ENCODE results near the gene ZFYVE9.
"Not testable (repeated sequence)": the region's sequence is repeated elsewhere in the genome, so short reads cannot be mapped to it uniquely, and the experiment has no call there.

DNA sequence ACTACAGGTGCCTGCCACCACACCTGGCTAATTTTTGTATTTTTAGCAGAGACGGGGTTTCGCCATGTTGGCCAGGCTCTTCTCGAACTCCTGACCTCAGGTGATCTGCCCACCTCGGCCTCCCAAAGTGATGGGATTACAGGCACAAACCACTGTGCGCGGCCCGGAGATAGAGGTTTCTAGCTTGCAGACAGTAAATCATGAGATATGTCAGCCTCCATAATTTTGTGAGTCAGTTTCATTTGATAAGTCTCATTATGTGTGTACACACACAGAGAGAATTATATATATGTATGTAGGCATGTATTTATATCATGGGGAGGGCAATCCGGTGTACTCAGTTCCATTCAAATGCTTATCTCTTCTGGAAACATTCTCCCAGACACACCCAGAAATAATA lies 64.8 kb downstream of the ZFYVE9 start:
- TF ChIP-seq CTCF, POLR2A (IDR thresholded peaks at IDR 0.05): not testable (repeated sequence)
